HG03064 (cell line): ENCODE measurements around the gene TP73.
A peak's percentile ranks its signal among the peaks of the same experiment; 100 is the strongest.

ENCODE experiments used
- ATAC-seq: cut with Tn5 transposase; IDR thresholded peaks from one replicate; pipeline ENCODE4 v1.9.1; 2021; ENCODE audit warnings: low read depth; ENCODE audit not compliant: unreplicated experiment

TP73 gene

DNA sequence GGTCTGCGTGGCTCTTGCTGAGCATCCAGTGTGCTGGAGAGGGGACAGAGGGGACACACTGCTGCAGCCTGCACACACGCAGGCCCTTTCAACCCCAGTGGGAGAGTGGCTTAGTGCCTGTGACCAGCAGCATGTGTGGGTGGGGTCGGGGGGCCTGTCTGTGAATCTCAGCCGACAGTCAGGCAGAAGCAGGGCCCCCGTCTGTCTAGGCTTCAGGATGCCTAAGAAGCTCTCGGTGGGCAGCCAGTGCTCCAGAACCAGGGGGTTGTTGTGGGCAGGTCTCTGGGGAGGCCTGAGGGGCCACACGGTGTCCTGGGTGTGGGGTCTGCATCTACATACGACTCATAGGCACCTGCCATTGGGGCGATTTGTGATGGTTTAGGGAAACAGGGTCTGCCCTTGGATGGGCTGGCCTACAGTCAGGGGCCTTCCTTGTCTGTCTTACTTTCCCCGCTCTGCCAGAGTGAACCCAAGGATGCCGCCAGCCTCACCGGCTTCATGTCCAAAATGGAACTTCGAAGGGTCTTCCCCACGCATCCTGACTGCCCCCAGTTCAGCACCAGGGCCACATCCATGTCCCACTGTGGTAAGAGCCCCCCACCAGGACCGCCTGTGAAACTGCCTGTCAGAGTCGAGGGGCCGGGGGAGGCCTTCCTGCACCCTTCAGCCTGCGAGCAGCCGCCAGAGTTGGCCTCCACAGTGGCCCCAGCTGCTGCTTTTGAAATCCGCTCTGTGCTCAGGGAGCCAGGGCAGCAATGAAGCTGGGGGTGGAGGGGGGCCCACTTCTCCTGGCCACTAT lies 101.5 kb downstream of the TP73 start:
- no peak for ATAC-seq

DNA sequence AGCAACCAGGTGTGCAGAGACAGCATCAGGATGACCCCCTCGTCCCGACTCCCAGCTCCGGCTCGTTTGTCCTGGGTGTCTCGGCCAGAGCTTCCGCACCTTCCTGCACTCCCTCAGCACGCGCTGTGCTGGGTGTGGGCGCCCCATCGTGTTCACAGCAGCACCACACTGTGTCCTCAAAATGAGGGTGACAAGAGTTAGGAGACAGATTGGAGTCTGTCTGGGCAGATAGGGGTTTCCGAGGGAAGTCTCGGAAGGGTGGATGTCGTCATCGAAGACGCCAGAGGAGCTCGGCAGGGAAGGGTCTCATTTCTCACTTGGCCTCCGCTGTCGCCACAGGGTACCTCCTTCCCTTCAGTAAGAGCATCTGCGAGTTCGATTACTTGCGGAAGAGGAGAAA lies 104.1 kb downstream of the TP73 start:
- ATAC-seq, result no peak

DNA sequence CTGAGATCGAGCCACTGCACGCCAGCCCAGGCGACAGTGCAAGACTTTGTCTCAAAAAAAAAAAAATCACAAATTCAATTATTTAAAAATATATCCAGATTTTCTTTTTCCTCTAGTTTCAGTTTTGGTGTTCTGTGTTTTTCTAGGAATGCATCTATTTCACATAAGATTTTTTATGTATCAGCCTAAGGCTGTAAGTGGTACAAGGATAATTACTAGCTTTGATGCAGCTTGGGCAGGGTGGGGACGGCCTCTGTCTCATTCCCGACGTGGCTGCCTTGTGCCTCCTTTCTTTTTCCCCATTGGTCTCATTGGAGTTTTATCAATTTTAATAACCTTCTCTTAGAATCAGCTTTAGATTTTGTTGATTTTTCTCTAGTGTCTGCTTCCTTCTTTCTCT lies 106.8 kb downstream of the TP73 start:
- ATAC-seq, result no peak

DNA sequence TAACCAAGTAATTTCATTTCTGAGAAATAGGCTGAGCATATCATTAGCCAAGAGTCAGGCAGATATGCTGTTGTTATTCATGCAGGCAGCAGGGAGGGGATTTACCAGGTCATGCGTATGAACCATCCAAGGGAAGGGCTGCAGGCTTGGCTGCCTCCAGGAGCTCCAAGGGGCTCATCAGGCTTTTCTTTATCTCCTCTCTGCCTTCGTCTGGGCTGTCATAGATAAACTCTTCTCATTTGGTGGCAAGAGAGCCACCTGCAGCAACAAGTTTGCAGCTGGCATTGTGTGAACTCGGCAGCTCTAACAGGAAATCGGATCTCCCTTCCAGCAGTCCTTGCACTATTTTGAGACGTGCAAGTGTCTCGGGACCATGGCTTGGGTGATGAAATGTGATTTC lies 107.5 kb downstream of the TP73 start:
- ATAC-seq, result no peak

DNA sequence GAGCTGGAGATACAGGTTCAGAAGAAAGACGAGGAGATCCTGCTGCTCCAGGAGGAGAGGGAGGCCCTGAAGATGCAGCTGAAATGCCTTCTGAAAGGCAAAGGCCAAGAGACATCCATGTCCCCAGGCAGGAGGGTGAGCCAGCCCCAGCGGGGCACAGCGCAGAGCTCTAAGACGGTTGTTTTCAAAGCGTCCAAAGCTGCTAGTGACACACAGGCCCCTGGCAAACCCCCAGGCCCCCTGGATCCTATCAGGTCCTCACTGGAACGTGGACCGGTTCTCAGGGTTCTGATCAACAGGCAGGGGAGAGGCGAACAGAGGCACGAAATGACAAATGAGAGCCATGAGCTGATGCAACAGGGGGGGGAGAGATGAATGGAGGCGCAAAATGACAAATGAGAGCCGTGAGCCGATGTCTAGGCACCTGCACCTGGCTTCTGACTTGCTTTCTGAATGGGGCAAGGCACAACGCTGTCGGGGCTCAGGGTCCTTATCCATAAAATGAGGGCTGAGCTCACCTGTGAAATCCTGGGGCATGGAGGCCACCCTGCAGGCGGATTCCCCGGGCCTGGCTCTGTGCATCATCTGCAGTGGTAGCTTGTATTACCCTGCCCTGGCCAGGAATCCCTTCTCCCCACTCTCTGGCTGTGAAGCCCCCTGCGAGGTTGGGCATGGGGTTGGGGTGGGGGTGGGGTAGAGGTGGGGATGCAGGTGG lies 109.1 kb downstream of the TP73 start:
- ATAC-seq, result no peak

DNA sequence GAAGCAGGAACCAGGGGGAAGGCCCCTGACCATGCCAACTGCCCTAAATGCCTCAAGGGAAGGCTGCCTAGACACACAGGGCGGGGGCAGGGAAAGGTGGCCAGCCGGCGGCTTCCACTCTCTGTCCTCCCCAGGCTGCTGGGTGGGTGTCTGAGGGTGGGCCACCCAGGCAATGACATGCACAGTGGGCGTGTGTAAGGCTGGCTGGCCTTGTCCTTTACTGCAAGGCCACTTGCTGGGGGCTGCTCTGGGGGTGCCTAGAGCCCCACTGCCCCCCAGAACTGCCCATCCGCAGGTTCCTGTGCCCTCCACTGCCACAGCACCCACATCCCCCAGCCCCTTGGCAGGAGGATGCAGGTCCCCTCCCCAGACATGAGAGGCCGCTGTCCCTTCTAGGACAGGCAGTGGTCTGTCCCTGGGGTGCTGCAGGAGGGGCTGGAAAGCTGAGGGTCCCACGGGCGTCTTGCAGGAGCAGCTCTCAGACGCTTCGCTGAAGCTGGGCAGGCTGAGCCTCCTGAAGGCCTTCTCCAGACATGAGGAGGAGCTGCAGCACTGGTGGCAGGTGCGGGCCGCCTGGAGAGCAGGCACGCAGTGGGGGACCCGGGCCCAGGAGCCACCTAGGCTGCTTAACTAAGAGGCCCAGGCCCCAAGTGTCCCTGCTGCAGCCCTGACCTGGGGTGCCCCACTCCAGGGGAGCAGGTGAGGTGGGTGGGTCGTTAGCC lies 110.0 kb downstream of the TP73 start:
- ATAC-seq, result no peak

DNA sequence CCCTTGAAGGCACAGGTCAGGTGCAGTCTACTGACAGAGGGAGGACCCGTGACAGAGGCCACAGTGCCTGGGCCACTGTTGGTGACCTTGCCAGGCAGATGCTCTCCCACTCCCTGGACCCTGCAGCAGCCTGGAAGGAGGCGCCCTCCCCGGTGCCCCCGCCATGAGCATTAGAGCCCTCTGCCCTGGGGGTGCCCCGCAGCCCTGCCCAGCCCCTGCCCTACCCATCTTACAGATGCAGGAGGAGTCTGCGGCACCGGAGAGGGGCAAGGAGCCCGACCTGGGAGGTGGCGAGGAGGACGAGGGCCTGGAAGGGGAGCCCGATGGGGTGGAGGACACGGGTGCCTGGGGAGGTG lies 110.5 kb downstream of the TP73 start:
- no peak for ATAC-seq

DNA sequence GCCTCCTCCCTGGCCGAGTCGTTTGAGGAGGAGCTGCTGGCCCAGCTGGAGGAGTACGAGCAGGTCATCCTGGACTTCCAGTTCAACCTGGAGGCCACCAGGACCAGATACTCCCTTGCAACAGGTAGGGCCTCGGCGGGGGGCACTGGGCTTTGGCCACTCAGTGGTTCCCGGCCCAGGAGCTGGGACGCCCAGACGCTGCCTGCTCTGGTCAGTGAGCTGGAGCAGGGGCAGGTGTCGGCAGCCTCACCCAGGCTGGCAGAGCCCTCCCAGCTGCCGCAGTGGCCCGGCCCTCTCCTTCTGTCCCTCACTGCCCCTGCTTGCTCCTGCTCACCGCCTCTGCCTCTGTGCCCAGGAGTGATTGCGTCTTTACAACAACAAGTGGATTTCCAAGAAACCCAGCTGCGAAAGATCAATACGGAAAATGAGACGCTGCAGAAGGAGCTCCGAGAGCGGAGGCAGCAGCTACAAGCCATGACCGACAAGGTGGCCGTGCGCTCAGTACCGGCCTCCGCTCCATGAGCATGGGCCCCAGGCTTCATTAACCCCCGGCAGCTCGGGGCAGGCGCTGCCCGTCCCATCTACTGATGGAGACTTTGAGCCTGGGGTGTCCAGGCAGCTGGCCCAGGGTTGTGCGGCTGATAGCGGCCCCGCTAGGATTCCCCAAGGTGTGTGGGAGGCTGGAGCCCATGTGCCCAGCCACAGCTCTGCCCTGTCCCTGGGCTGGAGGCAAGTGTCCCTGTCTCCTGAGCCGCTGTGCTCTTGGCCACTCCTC lies 111.2 kb downstream of the TP73 start:
- ATAC-seq, result no peak

DNA sequence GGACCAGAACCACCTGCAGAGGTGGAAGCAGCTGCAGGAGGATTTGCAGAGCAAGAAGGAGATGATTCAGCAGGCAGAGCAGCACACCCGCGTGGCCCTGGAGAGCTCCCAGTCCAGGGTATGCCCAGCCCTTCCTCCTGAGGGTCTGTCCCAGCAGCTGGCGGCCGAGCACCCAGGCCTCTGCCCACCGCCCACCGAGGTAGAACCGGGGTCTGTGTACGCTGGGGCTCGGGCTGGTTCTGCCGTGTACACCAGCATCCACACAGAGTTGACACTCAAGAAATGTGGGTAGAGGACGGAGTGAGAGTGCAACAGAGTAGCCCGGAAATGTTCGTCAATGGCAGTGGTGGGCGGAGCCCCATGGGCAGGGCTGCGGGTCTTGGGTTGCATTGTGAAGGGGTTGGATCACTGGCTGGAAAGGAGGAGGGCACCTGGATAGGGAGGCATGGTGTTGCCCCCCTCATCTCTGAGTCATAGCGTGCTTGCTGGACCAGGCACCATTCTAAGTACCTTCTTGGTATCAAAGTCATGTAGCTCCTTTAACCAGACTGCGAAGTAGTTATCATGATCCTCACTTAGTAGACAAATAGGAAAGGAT lies 115.1 kb downstream of the TP73 start:
- ATAC-seq, result no peak

DNA sequence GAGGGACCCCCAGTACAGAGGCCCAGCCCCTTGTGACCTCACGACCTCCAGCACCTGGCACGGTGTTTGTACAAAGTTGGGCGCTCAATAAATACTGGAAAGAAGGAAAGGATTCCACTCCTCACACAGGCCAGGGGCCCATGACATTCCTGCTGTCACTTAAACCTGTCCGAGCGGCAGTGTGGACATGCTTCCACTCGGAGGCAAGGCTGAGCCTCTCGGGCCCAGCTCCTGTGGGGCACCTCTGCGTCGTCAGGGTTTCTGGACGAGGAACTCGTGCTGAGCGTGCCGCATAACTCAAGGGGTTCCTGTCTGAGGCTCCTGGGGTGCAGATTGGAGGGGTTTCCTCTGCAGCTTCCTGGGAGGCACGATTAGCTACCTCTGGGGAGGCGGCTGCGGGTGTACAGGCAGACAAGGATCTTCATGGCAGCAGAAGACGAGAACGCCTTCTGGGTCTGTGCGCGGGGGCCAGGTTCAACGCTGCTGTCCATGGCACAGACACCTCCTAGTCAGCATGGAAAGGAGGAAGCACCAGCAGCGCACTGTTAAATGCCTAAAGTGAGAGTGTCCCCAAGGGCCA lies 116.6 kb downstream of the TP73 start:
- no peak for ATAC-seq

DNA sequence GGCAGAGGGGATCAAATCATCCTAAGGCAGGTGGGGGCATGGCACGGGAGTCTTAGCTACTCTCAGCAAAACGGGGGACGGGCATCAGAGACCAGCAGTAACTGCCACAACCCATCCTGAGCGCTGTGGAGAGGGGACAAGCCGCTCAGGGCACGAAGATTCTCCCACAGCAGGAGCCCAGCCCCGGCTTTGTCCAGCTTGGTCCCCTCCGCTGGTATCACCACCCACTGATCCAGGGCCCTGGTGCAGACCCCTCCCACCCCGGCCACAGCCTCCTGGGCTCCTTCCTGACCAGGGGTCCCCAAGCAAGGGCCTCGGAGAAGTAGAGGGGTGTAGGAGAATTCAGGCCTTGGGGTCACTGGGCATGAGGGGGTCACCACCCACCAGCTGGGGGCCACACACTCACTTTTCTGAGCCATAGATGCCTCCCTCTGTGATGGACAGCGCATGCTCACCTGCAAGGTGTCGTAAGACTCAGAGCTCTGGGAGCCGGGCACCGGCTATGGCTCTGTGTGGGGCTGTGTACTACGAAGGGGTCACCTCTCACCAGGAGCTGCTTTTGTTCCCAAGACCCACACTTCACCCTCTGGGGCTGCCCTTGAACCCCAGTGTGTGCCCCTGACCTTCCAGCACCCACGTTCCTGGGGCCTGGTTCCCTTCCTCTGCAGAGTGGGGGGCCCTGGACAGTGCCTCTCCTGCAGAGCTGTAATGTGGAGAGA lies 117.9 kb downstream of the TP73 start:
- ATAC-seq, result no peak

DNA sequence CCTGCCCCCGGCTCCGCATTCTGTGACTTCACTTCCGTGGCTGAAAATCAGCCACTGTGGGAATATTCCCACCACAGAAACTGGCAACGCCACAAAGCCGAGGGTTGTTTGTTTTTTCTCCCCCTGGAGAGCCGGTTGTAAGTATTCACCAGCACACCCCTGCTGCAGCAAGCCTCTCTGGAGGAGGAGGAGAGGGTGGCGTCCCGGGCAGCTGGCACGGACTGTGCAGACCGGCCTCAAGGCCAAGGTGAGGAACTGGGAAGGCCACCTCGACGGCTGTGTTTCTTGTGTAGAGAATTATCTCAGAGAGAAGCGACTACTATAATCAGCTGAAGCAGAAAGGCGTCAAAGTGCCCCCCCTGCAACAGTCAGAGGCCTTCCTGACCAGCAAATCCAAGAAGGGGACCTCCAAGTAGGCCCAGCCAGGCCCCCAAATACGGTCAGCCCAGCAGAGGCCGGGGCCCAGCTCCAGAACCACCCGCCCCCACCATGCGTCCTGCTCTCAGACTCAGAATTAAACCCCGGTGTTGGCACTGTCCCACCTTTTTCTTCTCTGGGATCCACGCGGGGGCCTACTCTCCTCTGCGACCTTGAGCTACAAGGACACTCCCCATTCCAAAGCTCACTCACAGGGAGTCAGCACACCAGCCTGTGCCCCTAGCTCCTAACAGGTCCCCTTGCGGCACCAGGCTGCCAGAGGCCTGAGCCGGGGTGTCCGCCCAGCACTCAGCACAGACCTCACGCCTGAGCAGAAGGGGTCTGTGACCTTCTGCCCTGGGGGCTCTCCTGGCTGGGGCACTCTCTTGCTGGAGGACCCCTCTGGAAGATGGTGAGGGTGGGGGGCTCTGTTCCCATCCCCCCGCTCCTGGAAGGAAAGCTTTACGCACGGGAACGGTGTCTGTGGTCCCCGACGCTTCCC lies 119.1 kb downstream of the TP73 start:
- no peak for ATAC-seq

DNA sequence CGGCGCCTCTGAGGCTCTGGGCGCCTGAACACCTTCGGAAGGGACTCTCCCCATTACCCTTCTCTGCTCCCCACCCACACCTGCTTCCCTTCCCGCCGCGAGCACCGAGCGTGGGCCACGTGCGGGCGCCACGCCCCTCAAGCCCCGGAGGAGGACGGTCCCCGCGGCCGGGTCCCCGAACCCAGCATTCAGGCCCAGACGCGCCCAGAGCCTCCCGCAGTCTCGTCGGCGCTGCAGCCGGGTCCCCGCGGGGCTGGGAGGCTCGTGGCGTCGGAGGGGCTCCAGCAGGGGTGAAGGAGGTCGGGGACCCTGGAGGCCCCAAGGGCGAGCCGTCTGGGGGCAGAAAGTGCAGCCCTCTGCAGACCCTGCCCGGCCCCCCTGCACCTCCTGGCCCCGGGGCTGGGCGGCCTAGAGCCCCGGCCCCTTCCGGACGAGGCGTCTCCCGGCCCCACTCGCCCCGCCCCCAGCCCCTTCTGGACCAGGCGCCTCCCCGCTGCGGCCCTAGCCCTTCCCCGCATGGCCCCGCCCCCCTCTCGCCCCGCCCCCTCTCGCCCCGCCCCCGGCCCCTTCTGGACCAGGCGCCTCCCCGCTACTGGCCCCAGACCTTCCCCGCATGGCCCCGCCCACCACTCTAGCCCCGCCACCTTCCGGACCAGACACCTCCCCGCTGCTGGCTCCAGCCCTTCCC lies 119.9 kb downstream of the TP73 start:
- ATAC-seq, result peak; percentile 64

DNA sequence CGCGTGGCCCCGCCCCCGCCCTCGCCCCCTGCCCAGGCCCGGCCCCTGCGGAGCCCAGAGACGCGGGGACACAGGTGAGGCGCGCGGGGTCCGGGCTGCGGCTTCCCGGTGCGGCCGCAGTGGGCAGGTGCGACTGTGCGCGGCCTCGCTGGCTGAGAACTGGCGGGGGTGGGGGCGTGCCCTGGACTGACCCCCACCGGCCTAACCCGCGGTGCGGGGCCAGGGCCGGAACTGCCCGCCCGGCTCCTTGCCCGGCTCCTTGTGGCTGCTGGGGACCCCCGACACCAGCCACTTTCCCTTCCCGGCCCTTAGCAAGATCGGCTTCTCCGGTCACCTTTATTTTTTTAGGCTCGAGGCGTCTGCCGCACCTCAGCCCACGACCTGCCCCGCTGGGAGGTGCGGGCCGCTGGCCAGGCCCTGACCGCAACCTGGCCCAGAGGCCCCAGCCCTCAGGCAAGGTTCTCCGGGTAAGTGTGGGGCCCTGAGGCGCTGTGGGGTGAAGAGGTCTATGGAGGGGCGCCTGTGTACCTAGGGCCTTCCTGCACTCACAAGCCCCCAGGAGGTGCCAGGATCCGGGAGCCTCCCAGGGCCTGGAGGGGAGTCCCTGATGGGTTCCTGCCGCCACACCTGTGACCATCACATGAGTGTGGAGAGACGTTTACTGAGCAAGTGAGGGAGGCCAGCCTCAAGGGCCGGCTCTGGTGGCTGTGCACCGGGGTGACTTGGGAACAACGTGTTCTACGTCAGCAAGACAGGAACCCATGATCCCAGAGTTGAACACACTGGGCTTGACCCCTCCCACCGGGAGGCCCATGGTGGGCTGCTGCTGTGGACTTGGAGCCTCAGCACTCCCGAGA lies 120.6 kb downstream of the TP73 start, which contains the start of gene SMIM1:
TSS of gene SMIM1 (plus strand) at position 35 of the 857 bp plus-strand sequence. CDS start 2,625 bp downstream, outside the sequence.
- peak; percentile 25 for ATAC-seq

DNA sequence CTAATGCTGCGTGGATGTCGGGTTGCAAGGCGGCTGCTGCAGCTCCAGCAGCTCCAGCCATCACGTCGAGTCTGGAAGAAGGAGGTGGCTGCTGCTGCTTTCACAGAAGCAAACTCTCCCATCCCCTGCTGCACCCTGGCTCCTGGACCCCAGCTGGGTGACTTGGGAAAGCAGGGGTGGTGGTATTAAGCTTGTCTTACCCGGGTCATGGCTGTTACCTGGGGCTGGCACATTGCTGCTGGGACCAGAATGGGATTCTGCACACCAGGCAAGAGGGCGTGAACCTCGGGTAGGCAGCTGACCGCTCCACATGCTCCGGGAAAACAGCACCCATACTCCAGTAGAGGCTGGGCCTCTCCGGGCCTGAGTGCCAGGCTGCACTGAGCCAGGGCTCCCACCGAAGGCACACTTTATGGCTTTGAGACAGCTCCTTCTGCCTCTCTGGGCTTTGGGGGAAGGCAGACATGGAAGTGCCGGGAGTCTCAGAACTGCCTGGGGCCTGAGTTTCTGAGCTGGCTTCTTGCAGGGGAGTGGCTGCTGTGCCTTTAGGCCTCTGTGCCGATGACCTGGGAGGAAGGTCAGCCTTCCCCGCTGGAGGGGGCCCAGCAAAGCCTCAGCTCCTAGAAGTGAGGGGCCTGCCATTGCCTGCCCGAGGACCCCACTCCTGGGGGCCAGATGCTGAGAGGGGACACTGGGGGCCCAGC lies 121.4 kb downstream of the TP73 start:
- ATAC-seq, result no peak

DNA sequence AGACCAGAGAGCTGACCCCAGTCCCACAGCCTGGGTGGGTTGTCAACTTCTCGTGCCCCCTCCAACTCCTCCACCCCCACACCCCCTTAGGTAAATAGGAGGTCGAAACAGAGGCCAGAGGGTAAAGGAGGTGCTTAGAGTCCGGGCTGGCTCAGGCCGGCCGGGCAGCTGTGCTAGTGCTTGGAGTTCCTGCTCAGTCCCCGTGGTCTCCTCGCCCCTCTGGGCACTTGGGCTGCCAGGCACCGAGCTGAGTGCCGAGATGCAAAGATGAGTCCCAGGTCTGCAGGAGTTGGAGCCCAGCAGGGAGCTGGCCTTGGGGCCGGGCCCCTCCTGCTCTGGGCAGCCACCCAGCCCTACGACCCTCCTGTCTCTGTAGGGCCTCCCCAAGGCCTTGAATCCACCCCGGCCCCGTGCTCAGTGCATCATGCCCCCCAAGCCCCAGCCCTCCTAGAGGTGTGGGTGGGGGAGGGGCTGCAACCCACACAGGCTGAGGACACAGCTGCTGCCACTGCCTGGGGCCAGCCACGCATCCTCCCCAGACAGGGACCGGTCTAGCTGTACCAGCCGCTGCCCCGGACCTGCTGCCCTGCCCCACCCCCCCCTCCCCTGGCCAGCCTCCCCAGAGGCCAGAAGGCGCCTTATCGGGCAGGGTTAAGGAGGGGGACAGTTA lies 122.1 kb downstream of the TP73 start:
- ATAC-seq, result no peak
